ENCODE data around the gene CARD19. TPM values are rescaled to one million over a fixed set of nuclear protein-coding genes. Genes with fewer than 3 reads are reported as not detected.

Gene CARD19
- total and polyA plus RNA-seq, 2 of the 8 experiments (the other 6 are each of a cell fraction or from before 2014, with no cell fraction given) = 21.2 to 112 TPM

DNA sequence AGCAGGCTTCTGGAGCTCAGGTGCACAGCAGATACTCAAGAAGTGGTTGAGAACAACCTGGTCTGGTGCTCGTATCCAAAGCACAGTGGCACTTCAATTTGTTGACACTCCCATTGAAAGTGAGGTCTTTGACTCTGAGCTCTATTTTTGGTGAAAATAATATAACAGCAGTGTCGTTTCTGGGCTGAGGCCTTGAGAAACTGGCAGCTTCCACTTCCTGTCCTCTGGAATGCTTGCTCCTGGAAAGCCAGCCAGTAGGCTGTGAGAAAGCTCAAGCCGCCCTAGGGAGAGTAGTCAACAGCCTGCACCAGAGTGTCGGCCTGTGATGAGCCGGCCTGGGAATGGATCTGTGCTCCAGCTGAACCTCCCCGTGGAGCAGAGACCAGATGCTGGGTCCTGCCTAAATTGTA, 44.3 kb upstream of the CARD19 start:
- no peak overlapping the region for H3K56ac ChIP-seq (replicated peaks; ENCODE audit: insufficient read length, low read depth, low read length)
- H4K20me1 ChIP-seq (replicated peaks in 1 of 2; ENCODE audit: control insufficient read depth in 1 of 2, insufficient read depth in 2 of 2, low read length in 2 of 2) = no peaks in the 10 kb centered on the region
- H2BK120ac ChIP-seq (replicated peaks; ENCODE audit: low read depth, low read length) = no peak overlapping the region
- H3K4ac ChIP-seq (replicated peaks; ENCODE audit: insufficient read length, low read depth, low read length) = no peak overlapping the region
- no peak overlapping the region for H3K4me3 ChIP-seq (ENCODE audit: extremely low read depth in 1 of 4, insufficient read depth in 2 of 4, low read depth in 3 of 4, low read length in 4 of 4)
- FAIRE-seq = no peak
- no peaks in the 10 kb centered on the region; a peak in 2 of 7 replicates for H3K27me3 ChIP-seq (replicated peaks in 1 of 4; ENCODE audit: control insufficient read depth in 3 of 4, extremely low read depth in 1 of 4, insufficient read depth in 3 of 4, low read length in 3 of 4)
- peak overlapping the region; percentile 50; the same call in 1 of the 2 replicates for H2BK12ac ChIP-seq (ENCODE audit: low read depth, low read length)
- H2BK15ac ChIP-seq (ENCODE audit: low read length) = no peak overlapping the region
- no peaks in the 10 kb centered on the region for H3K79me1 ChIP-seq (ENCODE audit: low read depth, low read length)
- no peak overlapping the region for H2BK5ac ChIP-seq (ENCODE audit: low read depth, low read length)
- H3K9me3 ChIP-seq (ENCODE audit: insufficient read depth in 2 of 2, low read depth in 1 of 2, low read length in 1 of 2) = no peaks in the 10 kb centered on the region
- no peak overlapping the region for H2BK20ac ChIP-seq (ENCODE audit: low read length)
- no peak overlapping the region for H3K9ac ChIP-seq (replicated peaks in 1 of 4; ENCODE audit: extremely low read depth in 1 of 4, low read depth in 3 of 4, low read length in 3 of 4)
- H3K14ac ChIP-seq (ENCODE audit: insufficient read length) = no peak overlapping the region
- no peak overlapping the region for H4K91ac ChIP-seq (replicated peaks; ENCODE audit: insufficient read length, low read length)
- H3K79me2 ChIP-seq (ENCODE audit: control insufficient read depth in 1 of 2, insufficient read depth in 2 of 2, low read length in 2 of 2) = no peaks in the 10 kb centered on the region
- H3K23ac ChIP-seq (ENCODE audit: insufficient read length) = no peak overlapping the region
- no peak overlapping the region for H3K27ac ChIP-seq (ENCODE audit: low read depth, low read length)
- peaks cover 7 to 13% (median 10%) of the 10 kb centered on the region in 4 experiments for H3K4me1 ChIP-seq (replicated peaks in 1 of 4; ENCODE audit: control insufficient read depth in 3 of 4, insufficient read depth in 4 of 4, low read length in 3 of 4)
- no peak overlapping the region for H3K4me2 ChIP-seq (ENCODE audit: insufficient read depth in 1 of 2, low read depth in 2 of 2, low read length in 2 of 2)
- no peak overlapping the region; the same call in 1 of the 2 replicates for H2AK5ac ChIP-seq (ENCODE audit: low read depth, low read length)
- H3K23me2 ChIP-seq (ENCODE audit: low read depth, low read length) = no peaks in the 10 kb centered on the region
- WGBS, 2 experiments (ENCODE audit: extremely low coverage in 1 of 2, insufficient coverage in 1 of 2, insufficient read length in 1 of 2, insufficient replicate concordance in 2 of 2, low coverage in 1 of 2, low lambda C conversion rate in 2 of 2, missing lambda C conversion rate in 1 of 2) = 84% methylated on average over 6 of the region's 6 CpGs; no CpG with 5 or more reads in 1 of the 2 experiments
- H3K36me3 ChIP-seq (ENCODE audit: control insufficient read depth in 2 of 4, insufficient read depth in 4 of 4, low read length in 3 of 4) = no peaks in the 10 kb centered on the region; a peak in 1 of 8 replicates
- H4K5ac ChIP-seq (ENCODE audit: insufficient read length, low read depth, low read length) = no peak overlapping the region
- no peak overlapping the region; the same call in 1 of the 2 replicates for H3K18ac ChIP-seq (ENCODE audit: extremely low read depth, low read length)
- POLR2A ChIA-PET (ENCODE audit: partially characterized antibody) = interaction anchor here (0.7 kb wide), 1 partner anchor 12 kb away, joined by 3 read pairs; no protein-coding TSS in a partner anchor
- no peak for TF ChIP-seq CBX8 (IDR thresholded peaks at IDR 0.05; ENCODE audit: borderline replicate concordance, low read depth, low read length)
- CTCF ChIA-PET (ENCODE audit: partially characterized antibody) = interaction anchor here (0.6 to 6.0 kb wide), 6 partner anchors 10 to 141 kb away, joined by 3 to 44 read pairs (median 3); no protein-coding TSS in a partner anchor
- no peak for DNase-seq (ENCODE audit: low read depth in 1 of 2, low spot score in 2 of 2)
- no peak overlapping the region for H4K8ac ChIP-seq (ENCODE audit: extremely low read depth, insufficient read depth, low read length)
- no peak overlapping the region for H2AFZ ChIP-seq (ENCODE audit: low read length)

Data from H1 (cell line).